GM19452 (cell line): ENCODE data around the gene ARL5C.
"Not testable (repeated sequence)": the region's sequence is repeated elsewhere in the genome, so short reads cannot be mapped to it uniquely, and the experiment has no call there.

ENCODE experiments used
- ATAC-seq: cut with Tn5 transposase; IDR thresholded peaks from one replicate; pipeline ENCODE4 v1.9.1; 2021; ENCODE audit not compliant: unreplicated experiment

ARL5C gene

GRCh38 chr17:39141915-39142664 is 23.9 kb downstream of the ARL5C start:
- ATAC-seq, result no peak

- ATAC-seq, result no peak
Observed at GRCh38 chr17:39141294-39141693, 24.7 kb downstream of the ARL5C start.

- ATAC-seq, result no peak
Observed at GRCh38 chr17:39139561-39139960, 26.4 kb downstream of the ARL5C start.

- ATAC-seq, result no peak
Observed at GRCh38 chr17:39139161-39139511, 26.8 kb downstream of the ARL5C start.

- no peak for ATAC-seq
Observed at GRCh38 chr17:39138431-39139160, 27.4 kb downstream of the ARL5C start.

GRCh38 chr17:39134878-39135277 is 31.1 kb downstream of the ARL5C start:
- no peak for ATAC-seq

- ATAC-seq, result no peak
Observed at GRCh38 chr17:39132192-39132610, 33.8 kb downstream of the ARL5C start.

GRCh38 chr17:39131616-39132015 is 34.3 kb downstream of the ARL5C start:
- no peak for ATAC-seq

- no peak for ATAC-seq
Observed at GRCh38 chr17:39130205-39130604, 35.8 kb downstream of the ARL5C start.

- ATAC-seq, result not testable (repeated sequence)
Observed at GRCh38 chr17:39129544-39129943, 36.4 kb downstream of the ARL5C start.

GRCh38 chr17:39126436-39126835 is 39.5 kb downstream of the ARL5C start:
- no peak for ATAC-seq

GRCh38 chr17:39125143-39125875 is 40.7 kb downstream of the ARL5C start:
- ATAC-seq, result no peak

GRCh38 chr17:39123627-39124026 is 42.3 kb downstream of the ARL5C start:
- no peak for ATAC-seq

- ATAC-seq, result no peak
Observed at GRCh38 chr17:39122991-39123390, 43.0 kb downstream of the ARL5C start.

GRCh38 chr17:39121919-39122318 is 44.0 kb downstream of the ARL5C start:
- ATAC-seq, result not testable (repeated sequence)

GRCh38 chr17:39118674-39119419 is 47.1 kb downstream of the ARL5C start:
- ATAC-seq, result no peak

GRCh38 chr17:39116224-39116623 is 49.7 kb downstream of the ARL5C start:
- no peak for ATAC-seq

- no peak for ATAC-seq
Observed at GRCh38 chr17:39115135-39115534, 50.8 kb downstream of the ARL5C start.

GRCh38 chr17:39114723-39115122 is 51.2 kb downstream of the ARL5C start:
- ATAC-seq, result no peak

- ATAC-seq, result no peak
Observed at GRCh38 chr17:39113871-39114270, 52.1 kb downstream of the ARL5C start.
